GM08714 (cell line): ENCODE results near the gene MYOZ2.
"Not testable (repeated sequence)": the region's sequence is repeated elsewhere in the genome, so short reads cannot be mapped to it uniquely, and the experiment has no call there.

Experiments used
- H3K4me3 ChIP-seq: fragments of 200-500 bp; sonication (Bioruptor generic); 2 replicates; pipeline ENCODE4 v1.5.1; 2014; ENCODE audit warnings: mild to moderate bottlenecking, low read length, inconsistent platforms
- ZNF274 ChIP-seq: IDR thresholded peaks from 2 replicates; pipeline ENCODE4 v1.6.1; 2012; ENCODE audit warnings: mild to moderate bottlenecking, low read depth, low read length

Gene MYOZ2

DNA sequence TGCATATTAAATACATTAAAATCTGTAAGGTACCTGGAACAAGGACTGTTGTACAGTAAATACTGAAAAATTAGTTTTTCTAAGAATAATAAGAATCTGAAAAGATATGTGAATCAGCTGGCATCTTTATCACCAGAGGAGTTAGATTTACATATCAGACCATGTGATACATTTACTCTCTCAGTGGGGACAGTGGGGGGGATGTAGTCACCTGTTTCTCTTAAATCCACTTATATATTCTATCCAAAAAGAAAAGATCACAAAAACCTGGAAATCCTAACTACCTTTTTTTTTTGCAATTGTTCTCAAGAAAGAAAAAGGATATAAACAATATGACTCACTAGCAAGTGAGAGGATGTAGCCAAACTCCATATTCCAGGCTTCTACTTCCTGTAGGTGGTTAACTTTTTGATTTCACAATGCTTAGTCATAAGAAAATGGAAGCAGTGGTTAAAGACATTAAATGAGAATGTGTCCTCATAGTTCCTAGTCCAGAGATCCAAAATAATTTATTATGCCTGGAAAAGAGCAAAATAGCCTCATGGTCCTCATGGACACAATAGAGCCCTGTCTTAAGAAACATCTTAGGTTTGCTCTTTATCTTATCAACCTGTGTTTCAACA, 22.5 kb upstream of the MYOZ2 start:
- no peak for TF ChIP-seq ZNF274
- no peak overlapping the region for H3K4me3 ChIP-seq

DNA sequence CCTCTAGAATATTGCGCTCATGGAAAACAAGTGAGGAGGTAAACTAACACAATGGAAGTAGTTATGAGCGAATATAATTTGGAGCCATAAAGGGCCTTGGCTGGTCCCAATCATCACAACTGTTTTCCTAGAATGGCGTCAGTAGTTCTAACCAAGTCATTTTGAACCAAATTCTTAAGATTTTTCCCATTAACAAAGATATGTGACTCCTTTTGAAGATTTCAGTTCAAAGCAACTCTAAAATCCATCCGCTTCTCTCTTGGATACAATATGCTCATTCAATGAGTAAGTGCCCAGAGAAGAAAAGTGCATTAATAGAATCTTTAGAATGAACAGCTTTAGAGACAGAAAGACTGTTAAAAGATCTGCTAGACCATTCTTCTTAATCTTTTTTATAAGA, 19.6 kb upstream of the MYOZ2 start:
- no peak overlapping the region for H3K4me3 ChIP-seq
- no peak for TF ChIP-seq ZNF274

DNA sequence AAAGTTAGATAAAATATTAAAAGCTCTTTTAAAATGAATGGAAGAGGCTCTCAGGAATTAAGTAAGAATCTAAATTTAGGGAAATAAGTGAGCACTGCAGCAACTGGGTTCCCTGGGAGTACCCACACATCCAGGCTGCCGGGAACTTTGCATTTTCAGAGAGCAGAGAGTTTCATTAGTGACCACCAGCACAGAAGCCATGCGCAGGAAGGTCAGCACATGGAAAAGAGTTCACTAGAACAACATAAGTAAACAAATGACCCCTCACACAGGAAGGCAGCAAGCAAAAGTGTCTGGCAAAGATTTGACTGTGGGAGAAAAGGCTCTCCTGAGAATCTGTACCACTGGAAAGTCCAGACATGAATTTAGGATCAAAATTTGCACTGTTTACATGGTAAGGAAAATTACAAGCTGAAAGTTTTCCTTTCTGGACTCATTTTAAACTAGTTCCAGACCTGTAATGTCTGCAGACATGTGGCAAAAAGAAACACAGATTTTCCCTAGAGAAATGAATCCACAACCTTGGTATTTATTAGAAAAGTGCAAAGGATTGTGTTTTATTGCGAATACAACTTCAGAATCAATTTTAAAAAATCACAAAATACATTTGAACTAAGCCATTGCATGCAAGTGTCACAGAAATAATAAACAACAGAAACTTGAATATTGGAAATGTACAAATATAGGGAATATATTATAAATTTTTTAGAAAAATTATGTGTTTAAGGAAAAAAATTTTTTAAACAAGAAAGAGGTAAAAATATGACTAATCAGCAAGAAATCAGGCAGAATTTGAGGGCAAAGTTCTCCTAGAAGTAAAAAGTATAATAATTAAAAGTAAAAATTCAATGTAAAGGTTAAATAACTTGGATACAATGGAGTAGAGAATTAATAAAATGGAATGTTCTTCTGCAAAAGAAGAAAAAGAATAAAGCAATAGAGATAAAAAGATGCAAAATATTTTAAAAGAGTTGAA, 18.4 kb upstream of the MYOZ2 start:
- TF ChIP-seq ZNF274, result no peak

DNA sequence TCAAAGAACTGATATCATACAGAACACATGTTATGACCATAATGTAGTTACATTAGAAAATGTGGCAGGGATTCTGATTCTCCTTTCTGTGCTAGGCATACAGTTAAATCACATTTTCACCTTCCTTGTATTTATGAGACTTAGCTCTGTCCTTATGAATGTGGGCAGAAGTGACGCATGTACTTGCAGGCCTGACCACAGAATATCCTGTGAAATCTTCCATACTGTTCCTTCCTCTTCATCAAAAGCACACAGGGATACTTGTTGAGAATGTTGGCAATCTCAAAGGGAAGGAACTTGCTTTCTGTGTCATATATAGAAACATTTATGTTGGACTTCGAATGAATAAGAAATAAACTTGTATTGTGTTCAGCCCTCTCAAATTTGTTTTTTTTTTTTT, 17.2 kb upstream of the MYOZ2 start:
- no peak for TF ChIP-seq ZNF274
- no peak overlapping the region for H3K4me3 ChIP-seq

More for the DNA sequence above, 18.4 kb upstream of the MYOZ2 start:
- no peak overlapping the region for H3K4me3 ChIP-seq

DNA sequence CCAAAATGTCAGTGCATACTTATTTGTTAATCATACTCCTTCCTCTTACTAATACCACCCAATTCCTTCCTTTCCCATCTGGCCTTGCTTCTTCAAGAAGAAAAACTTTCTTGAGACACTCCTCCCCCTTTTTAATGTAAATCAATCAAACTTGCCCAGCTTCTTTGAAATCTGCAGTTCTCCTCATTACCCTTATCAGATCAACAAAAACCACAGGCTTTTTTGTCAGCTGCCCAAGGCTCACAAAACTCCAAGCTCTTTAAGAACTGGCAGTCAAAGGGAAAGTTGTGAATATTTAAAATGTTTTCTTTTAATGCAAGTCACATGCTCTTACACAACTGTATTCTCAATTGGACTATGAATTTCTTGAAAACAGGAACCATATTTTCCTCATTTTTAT, 11.3 kb upstream of the MYOZ2 start:
- no peak for TF ChIP-seq ZNF274
- no peak overlapping the region for H3K4me3 ChIP-seq

DNA sequence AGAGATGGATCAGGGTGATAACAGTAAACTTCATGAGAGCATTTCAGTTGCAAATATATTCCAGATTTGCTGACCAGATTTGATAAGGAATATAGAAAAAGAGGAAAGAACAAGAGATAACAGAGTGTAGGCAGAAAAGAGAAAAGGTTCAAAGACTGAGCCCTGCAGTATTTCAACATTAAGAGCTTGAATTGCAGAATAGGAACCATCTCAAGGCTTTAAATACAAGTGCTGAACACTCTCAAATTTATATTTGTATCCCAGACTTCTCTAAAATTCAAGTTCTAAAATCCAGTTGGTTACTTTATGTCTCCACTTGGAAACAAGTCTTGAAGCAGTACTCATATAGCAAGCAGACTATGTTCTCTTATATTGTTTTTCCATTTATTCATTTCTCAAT, 9.7 kb upstream of the MYOZ2 start:
- H3K4me3 ChIP-seq, result no peak overlapping the region
- no peak for TF ChIP-seq ZNF274

DNA sequence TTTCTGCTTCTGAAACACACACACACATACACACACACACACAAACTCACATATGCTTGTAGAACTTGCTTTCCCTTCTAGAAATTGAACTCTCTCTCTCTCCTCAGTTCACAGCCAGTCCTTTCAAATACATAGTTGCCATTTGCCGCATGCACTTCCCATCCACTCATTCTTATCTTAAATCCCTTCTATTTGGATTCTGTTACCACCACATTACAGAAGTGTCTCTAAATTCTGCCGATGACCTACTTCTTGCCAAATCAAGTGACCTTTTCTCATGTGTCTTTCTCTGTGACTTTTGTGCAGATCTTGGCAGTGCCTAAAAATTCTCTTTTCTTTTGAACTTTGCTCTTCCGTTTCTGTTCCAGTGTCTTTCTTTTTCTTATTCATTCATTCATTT, 7.5 kb upstream of the MYOZ2 start:
- no peak for TF ChIP-seq ZNF274
- H3K4me3 ChIP-seq, result no peak overlapping the region

DNA sequence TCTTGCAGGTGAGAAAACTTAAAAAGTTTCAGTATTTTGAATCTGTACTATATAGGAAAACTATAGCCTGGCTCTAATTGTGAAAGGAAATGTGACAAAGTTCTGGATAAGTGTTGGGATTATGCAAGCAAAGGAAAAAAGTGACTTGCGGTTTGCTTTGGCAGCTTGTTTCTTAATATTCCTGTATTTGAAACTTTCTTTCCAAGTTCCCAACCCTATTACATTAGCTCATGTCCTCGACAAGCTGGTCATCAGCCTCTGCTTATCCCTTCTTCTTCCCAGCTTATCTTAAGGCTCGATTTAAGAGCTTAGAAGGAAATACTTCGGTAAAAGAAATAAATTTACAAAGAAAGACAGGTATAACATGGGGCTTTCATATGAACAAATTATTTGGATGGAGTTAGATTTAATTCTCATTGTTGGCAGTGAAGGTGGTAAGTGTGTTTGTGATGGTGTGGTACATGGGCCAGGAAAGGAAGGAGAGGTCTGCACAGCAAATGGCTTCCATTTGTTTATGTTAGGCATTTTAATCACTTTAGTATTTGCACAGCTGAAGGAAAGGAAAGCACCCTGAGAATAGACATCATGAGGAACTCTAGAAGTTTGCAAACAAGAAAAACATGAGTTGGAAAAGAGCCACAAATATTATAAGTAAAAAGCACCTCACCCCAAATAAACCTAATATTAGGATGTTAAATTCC, 5.1 kb upstream of the MYOZ2 start:
- TF ChIP-seq ZNF274, result no peak
- H3K4me3 ChIP-seq, result no peak overlapping the region

DNA sequence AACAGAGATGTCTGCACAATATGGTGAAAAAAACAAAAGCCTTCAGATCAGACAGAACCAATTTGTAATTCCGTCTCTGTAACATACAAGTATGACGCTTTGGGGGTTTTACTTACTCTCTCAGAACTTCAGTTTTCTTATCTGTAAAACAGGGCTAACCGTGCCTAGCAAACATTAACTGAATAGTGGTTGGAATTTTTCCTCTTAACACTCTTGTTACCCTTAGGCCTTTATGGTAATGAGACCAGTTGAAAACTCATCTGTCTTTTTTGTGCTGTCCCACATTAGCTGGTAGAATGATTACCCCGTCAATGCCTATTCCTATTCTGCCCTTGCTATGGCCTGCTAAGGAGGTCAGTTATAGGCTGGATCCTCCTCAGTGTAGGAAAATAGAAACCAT, 4.5 kb upstream of the MYOZ2 start:
- no peak for TF ChIP-seq ZNF274
- no peak overlapping the region for H3K4me3 ChIP-seq

DNA sequence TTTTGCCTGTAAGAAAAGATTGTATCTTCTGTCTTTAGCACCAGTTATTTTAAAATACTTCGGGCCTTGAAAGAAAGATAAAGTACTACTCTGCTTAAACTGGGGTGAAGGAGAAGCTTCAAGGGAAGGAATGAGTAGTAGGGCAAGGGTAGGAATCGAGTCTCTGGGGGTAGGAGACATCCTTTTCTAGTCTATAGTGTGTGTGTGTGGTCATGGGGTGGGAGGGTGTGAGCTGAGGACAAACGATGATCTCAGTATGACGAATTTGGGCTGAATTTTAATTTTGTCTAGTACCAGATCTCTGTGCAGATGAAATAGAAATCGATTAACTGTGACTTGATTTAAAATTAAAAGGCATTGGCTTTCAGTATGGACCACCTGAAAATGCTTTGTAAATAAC, 3.3 kb upstream of the MYOZ2 start:
- TF ChIP-seq ZNF274, result no peak

DNA sequence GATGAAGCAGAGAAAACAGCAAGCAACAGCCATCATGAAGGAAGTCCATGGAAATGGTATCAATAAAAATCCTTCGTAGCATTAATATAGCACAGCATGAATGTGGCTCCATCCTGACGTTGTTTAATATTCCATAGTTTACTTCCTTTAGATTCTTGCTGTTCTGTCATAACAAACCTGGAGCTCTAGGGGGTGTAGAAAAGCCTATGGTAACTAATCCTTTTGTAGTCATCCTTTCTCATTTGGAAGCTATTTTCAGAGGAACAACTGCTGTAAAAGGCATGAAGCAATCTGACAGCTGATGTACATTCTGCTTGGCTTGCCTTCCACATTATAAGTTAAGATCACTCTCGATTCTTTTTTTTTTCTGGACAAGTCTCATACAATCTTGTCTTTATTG, 914 bp downstream of the MYOZ2 start:
- no peak overlapping the region for H3K4me3 ChIP-seq
- no peak for TF ChIP-seq ZNF274

More for the DNA sequence above, 3.3 kb upstream of the MYOZ2 start:
- H3K4me3 ChIP-seq, result no peak overlapping the region

DNA sequence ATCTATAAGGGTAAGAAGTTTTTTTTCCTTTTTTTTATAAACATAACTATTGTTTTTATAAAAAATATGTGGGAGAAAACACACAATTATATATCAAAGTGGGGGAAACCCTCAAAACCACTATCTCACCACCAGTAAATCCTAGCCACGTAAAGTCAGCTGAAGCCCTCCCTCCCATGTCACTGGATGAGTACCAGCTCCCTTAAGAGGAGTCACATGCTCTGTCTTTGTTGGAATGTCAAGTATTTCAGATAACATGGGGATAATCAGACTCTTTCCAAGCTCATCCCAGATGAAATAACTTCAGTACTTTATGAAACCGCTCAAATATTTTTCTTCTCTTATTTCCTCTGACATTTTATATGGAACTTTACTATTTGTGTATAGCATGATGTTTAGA, 2.4 kb downstream of the MYOZ2 start:
- no peak for TF ChIP-seq ZNF274
- H3K4me3 ChIP-seq, result no peak overlapping the region

DNA sequence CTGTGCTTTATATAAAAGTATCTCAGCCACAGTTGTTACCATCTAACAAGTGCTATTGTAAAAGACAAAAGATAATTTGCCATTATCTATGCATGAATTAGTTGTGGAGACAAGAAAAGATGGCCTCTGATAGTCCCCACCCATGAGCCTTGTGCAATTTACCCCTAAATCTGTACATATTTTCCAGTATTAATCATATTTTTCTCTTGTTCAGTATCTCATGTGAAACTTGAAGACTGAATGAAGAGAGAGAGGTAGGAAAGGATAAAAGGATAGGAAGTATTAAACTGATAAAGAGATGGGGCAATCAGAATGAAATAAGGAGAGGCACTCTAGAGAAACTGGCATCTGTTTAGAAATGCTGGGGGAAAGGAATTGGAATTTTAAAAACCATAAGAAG, 3.7 kb downstream of the MYOZ2 start:
- H3K4me3 ChIP-seq, result no peak overlapping the region
- TF ChIP-seq ZNF274, result no peak

DNA sequence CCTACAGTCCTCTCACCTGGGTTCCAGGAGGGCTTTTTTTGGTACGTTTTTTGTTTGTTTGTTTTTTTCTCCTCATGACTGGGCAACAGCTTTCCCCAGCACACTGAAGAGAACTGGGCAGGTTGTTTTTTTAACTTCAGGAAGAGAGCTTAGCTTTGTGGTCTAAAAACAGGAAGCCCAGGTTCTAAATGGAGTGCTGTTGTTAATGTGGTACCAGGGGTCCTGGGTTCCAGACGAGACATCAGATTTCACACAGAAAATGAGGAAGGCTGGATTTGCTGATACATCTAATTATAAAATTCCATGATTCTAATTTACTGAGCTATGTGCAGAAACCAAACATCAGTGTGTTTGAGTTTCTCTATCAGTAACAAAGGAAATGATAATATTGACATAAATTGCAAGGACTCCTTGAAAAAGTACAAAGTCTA, 4.2 kb downstream of the MYOZ2 start:
- H3K4me3 ChIP-seq, result no peak overlapping the region
- TF ChIP-seq ZNF274, result no peak

DNA sequence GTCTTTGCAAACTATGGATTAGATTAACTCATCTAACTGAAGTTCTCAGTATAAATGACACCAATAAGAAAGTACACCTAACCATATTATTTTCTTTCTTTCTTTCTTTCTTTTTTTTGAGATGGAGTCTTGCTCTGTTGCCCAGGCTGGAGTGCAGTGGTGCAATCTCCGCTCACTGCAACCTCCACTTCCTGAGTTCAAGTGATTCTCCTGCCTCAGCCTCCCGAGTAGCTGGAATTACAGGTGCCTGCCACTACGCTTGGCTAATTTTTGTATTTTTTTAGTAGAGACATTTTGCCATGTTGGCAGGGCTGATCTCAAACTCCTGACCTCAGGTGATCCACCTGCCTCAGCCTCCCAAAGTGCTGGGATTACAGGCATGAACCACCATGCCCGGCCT, 5.7 kb downstream of the MYOZ2 start:
- not testable (repeated sequence) for H3K4me3 ChIP-seq
